Adipocyte (in vitro differentiated cells): Measurements from ENCODE around the gene TNNI2.
"Not testable (repeated sequence)": the region's sequence is repeated elsewhere in the genome, so short reads cannot be mapped to it uniquely, and the experiment has no call there.

Experiments used
- DNase-seq: peaks from one replicate; pipeline ENCODE4 v3.0.0-alpha.2; 2015; ENCODE audit warnings: low read depth
- H3K27me3 ChIP-seq: replicated peaks from 2 replicates; pipeline ENCODE4 v1.7.0; 2013; ENCODE audit warnings: mild to moderate bottlenecking, low read length, moderate library complexity; ENCODE audit not compliant: control insufficient read depth, insufficient read depth
- H3K36me3 ChIP-seq: 2 replicates; pipeline ENCODE4 v1.7.0; 2013; ENCODE audit warnings: low read length, mild to moderate bottlenecking, moderate library complexity; ENCODE audit not compliant: control insufficient read depth, insufficient read depth, severe bottlenecking
- H3K4me1 ChIP-seq: 2 replicates; pipeline ENCODE4 v1.7.0; 2013; ENCODE audit warnings: mild to moderate bottlenecking, low read length, moderate library complexity; ENCODE audit not compliant: control insufficient read depth, insufficient read depth
- H3K4me3 ChIP-seq: 2 replicates; pipeline ENCODE4 v1.7.0; 2013; ENCODE audit warnings: mild to moderate bottlenecking, low read length, moderate library complexity
- H3K9ac ChIP-seq: 2 replicates; pipeline ENCODE4 v1.7.0; 2013; ENCODE audit warnings: mild to moderate bottlenecking, low read length, moderate library complexity
- H3K9me3 ChIP-seq: 2 replicates; pipeline ENCODE4 v1.7.0; 2013; ENCODE audit warnings: mild to moderate bottlenecking, low read length, moderate library complexity; ENCODE audit not compliant: control insufficient read depth

The TNNI2 gene

DNA sequence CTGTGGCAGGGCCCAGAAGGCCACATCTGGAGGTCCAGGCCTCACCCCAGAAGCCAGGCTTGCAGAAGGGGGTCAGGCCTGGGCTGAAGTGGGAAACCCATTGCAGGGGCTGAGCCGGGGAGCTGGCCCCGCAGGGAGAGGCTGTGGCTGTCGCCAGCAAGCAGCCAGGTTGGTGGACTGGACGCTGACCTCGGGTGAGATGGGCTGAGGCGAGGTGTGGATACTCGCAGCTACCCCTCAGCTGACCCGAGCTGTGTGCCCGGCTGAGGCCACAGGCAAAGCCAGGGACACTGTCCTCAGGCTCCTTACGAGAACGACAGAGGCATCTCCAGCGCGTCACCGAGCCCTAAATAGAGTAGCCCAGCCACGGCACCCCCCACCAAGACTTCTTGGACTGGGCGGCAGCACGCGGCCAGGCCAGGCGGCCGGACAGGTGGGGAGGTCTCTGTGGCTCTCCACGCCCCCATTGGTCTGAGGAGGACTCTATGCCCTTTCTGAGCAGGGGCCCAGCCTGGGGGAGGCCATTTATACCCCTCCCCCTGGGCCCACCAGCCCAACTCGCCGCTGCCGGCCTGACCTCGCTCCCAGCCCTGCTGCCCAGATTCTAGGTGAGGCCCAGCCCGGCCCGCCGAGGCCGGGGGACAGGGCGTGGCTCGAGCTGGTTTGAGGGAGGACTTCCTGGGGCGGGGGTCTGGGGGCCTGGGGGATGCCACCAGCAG lies at the start of gene TNNI2:
Gene TNNI2 (plus strand): TSS at position 556 of the 719 bp plus-strand sequence. CDS start 716 bp downstream, outside the sequence.
- no peaks in the 10 kb centered on the region for H3K9me3 ChIP-seq
- no peak within 1 kb of the TSS for H3K9ac ChIP-seq
- peaks cover 8% of the 10 kb centered on the region for H3K27me3 ChIP-seq
- DNase-seq: no peak
- H3K4me1 ChIP-seq: no peaks in the 10 kb centered on the region
- H3K4me3 ChIP-seq: no peak within 1 kb of the TSS
- no peaks in the 10 kb centered on the region for H3K36me3 ChIP-seq

DNA sequence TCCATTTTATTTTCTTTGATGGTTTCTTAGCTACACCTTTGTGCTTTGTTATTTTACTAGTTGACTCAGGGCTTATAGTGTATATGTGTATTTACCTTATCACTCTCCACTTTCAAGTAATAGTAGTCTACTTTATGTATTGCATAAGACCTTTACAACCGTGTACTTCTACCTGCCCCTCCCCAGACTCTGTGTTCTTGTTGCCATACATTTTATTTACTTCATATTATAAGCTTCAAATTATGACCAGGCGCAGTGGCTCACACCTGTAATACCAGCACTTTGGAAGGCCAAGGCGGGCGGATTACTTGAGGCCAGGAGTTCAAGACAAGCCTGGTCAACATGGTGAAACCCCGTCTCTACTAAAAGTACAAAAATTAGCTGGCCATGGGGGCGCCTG lies 46.9 kb upstream of the TNNI2 start:
- Histone ChIP-seq H3K9me3 (no peaks in the 10 kb centered on the region), H3K36me3 (no peaks in the 10 kb centered on the region), H3K9ac (no peak overlapping the region), H3K4me3 (no peak overlapping the region), H3K4me1 (no peaks in the 10 kb centered on the region), H3K27me3 (peaks cover 39% of the 10 kb centered on the region)
- no peak for DNase-seq

DNA sequence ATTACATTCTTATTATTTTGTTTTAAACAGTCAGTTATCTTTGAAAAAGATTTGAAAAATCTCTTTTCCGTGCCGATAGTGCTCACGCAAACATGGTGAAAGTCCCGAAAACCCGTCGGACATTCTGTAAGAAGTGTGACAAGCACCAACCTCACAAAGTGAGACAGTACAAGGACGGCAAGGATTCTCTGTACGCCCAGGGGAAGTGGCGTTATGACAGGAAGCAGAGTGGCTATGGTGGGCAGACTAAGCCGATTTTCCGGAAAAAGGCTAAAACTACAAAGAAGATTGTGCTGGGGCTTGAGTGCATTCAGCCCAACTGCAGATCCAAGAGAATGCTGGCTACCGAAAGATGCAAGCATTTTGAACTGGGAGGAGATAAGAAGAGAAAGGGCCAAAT lies 46.3 kb upstream of the TNNI2 start:
- H3K9me3 ChIP-seq: no peaks in the 10 kb centered on the region
- no peak overlapping the region for H3K9ac ChIP-seq
- H3K27me3 ChIP-seq: peaks cover 43% of the 10 kb centered on the region
- H3K4me3 ChIP-seq: no peak overlapping the region
- no peaks in the 10 kb centered on the region for H3K36me3 ChIP-seq
- DNase-seq: no peak
- no peaks in the 10 kb centered on the region for H3K4me1 ChIP-seq

DNA sequence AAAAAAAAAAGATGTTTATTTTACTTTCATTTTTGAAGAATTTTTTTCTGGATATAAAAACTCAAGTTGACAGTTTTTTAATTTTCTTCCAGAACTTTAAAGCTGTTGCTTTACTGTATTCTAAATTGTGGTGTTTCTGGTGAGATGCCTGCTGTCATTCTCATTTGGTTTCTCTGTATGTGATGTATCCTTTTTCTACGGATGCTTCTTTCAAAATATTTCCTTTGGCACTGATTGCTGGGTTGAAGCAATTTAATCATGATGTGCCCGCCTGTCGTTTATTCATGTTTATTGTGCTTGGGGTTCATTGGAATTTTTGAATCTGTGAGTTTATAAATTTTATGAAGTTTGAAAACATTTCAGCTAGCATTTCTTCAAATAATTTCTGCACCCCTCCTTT lies 45.7 kb upstream of the TNNI2 start:
- DNase-seq: peak; percentile 26
- no peaks in the 10 kb centered on the region for H3K9me3 ChIP-seq
- H3K4me3 ChIP-seq: no peak overlapping the region
- H3K27me3 ChIP-seq: peaks cover 46% of the 10 kb centered on the region
- no peaks in the 10 kb centered on the region for H3K36me3 ChIP-seq
- H3K9ac ChIP-seq: no peak overlapping the region
- no peaks in the 10 kb centered on the region for H3K4me1 ChIP-seq

DNA sequence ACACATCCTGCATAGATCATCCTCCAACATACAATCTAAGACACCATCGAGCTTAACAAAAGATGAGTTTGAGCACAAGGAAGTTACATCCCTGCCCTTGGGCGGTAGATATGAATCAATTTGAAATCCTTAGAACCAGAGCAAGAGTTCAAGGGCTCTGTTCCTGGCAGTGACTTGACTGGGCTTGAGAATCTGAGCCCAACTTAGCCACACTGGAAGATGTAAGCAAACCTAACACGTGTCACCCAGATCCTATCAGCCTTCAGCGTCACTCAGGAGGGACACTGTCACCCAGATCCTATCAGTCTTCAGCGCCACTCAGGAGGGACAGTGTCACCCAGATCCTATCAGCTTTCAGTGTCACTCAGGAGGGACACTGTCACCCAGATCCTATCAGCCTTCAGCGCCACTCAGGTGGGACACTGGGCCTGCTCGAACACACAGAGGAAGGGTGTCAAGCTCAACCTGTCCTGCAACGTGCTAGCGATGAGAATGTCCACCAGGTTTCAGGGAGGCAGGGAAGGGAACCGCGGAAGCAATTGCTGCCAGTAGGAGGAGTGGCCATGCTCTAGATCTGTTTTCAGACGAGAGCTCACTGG lies 42.3 kb upstream of the TNNI2 start:
- H3K9me3 ChIP-seq: no peaks in the 10 kb centered on the region
- H3K4me1 ChIP-seq: no peaks in the 10 kb centered on the region
- DNase-seq: no peak

DNA sequence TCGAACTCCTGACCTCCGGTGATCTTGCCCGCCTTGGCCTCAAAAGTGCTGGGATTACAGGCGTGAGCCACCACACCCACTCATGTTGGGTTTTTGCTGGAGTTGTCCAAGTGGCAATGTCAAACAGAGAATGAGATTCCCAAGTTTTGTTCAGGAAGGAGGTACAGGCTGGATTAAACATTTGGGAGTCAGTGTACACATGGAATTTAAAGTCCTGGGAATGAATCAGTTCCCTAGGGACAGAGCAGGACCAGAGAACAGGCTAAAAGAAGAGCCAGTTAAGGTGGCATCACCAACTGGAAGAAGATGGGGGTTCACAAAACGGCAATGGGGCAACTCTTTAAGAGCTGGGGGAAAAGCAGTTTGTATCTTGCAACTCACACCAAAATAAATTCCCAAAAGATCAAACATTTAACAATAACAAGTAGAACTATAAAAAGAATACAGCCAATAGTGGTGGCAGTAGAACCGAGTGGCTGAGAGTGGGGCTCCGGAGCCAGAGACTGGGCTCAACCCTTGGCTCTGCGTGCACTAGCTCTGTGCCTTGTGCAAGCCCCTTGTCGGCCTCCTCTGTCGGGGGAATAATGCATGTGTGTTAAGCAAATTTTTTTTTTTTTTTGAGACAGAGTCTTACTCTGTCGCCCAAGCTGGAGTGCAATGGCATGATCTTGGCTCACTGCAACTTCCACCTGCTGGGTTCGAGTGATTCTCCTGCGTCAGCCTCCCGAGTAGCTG lies 41.2 kb upstream of the TNNI2 start:
- Histone ChIP-seq H3K36me3 (no peaks in the 10 kb centered on the region), H3K27me3 (peaks cover 35% of the 10 kb centered on the region), H3K9ac (no peak overlapping the region), H3K4me3 (no peak overlapping the region), H3K9me3 (no peaks in the 10 kb centered on the region), H3K4me1 (no peaks in the 10 kb centered on the region)
- DNase-seq: no peak

More for the DNA sequence above, 42.3 kb upstream of the TNNI2 start:
- Histone ChIP-seq H3K36me3 (no peaks in the 10 kb centered on the region), H3K27me3 (peaks cover 40% of the 10 kb centered on the region), H3K4me3 (no peak overlapping the region), H3K9ac (no peak overlapping the region)

DNA sequence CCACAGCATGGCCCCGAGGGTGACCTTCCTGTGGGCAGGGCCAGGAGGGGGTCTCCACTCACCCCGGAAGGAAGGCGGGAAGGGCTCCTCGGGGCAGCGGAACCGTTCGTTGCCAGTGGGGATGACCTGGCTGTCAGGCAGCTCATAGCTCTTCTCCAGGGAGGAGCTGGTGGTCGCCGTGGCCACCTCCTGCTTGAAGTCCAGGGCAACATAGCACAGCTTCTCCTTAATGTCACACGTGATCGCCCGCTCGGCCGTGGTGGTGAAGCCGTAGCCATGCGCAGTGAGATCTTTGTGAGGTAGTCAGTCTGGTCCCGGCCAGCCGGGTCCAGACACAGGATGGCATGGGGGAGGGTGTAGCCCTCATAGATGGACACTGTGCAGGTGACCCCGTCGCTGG lies 35.5 kb upstream of the TNNI2 start:
- Histone ChIP-seq H3K4me3 (no peak overlapping the region), H3K27me3 (peaks cover 37% of the 10 kb centered on the region), H3K9ac (no peak overlapping the region), H3K4me1 (no peaks in the 10 kb centered on the region), H3K9me3 (no peaks in the 10 kb centered on the region), H3K36me3 (no peaks in the 10 kb centered on the region)
- DNase-seq: no peak

DNA sequence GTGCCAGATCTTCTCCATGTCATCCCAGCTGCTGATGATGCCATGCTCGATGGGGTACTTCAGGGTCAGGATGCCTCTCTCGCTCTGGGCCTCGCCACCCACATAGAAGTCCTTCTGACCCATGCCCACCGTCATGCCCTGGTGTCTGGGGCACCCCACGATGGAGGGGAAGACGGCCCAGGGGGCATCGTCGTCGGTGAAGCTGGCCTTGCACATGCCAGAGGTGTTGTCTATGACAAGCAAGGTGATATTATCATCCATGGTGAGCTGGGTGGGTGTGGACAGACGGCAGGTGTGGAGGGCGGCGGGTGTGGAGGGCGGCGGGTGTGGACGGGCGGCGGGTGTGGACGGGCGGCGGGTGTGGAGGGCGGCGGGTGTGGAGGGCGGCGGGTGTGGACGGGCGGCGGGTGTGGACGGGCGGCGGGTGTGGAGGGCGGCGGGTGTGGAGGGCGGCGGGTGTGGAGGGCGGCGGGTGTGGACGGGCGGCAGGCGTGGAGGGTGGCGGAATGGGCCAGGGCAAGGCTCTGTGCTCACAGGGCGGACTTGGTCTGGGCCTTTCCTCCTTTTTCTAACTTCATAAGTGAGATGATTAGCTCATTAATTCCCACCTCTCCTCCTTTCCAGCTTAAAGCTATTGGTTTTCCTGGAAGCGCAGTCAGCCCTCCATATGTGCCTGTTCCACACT lies 34.8 kb upstream of the TNNI2 start:
- not testable (repeated sequence) for H3K36me3 ChIP-seq

DNA sequence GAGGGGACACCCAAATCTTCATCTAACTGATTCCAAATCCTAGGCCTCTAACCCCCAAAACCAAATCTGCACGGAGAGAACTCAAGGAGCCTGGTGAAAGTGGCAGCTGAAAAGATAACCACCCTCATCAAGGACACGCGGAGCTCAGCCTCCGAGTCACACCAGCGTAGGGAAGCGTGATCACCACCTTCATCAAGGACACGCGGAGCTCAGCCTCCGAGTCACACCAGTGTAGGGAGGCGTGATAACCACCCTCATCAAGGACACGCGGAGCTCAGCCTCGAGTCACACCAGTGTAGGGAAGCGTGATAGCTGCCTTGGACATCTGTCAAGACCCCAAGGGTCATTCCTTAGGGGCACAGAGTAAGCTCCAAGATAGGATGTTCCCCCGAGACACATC lies 33.3 kb upstream of the TNNI2 start:
- no peak overlapping the region for H3K9ac ChIP-seq
- peaks cover 32% of the 10 kb centered on the region for H3K27me3 ChIP-seq
- H3K4me3 ChIP-seq: no peak overlapping the region
- H3K36me3 ChIP-seq: no peaks in the 10 kb centered on the region
- H3K9me3 ChIP-seq: peaks cover 4% of the 10 kb centered on the region
- no peak for DNase-seq
- H3K4me1 ChIP-seq: no peaks in the 10 kb centered on the region

More for the DNA sequence above, 34.8 kb upstream of the TNNI2 start:
- DNase-seq, H3K9ac ChIP-seq, H3K9me3 ChIP-seq, H3K4me3 ChIP-seq, H3K4me1 ChIP-seq: not testable (repeated sequence)
- peaks cover 31% of the 10 kb centered on the region for H3K27me3 ChIP-seq

DNA sequence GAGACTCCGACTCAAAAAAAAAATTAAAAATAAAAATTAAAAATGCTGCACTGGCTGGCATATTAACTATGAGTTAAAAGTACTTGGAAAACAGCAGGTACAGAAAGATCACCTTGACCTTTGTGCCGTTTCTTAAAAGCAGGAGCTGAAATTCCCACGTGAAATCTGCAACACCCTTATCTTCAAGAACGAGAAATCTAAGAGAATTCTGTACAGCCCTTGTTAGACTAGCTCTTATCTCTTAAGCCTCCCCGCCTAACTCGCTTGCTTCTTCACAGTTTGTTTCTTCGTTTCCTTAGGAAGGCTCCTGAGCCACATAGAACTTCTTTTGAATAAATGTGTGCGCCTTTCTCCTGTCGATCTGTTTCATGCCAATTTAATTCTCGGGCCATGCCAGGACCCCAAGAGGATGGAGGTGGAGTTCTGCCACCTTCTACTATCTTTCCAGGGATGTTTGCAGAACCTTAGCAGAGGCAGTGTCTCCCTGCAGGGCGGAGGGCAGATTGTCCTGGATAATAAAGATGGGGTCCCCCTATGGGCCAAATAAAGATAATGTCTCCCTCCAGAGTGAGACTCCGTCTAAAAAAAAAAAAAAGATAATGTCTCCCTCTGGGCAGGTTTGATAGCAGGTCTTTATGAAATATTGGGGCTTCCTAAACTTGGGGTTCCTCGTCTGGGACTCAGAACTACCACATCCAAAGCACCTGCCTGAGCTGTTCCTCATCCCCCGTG lies 31.4 kb upstream of the TNNI2 start:
- no peaks in the 10 kb centered on the region for H3K4me1 ChIP-seq
- no peaks in the 10 kb centered on the region for H3K36me3 ChIP-seq
- DNase-seq: no peak
- peaks cover 38% of the 10 kb centered on the region for H3K27me3 ChIP-seq
- H3K9ac ChIP-seq: no peak overlapping the region
- no peak overlapping the region for H3K4me3 ChIP-seq
- H3K9me3 ChIP-seq: peaks cover 8% of the 10 kb centered on the region
